Mucosa of rectum (tissue), 2 donors: ENCODE measurements around the gene SYNPO2.

Source experiments
- H3K27ac ChIP-seq, 2 donors: one replicate each; pipeline ENCODE4 v1.7.0; 2013; ENCODE audit warnings: inconsistent platforms in 2 of 2, low read depth in 2 of 2, low read length in 2 of 2
- H3K27me3 ChIP-seq, 2 donors: one replicate each; pipeline ENCODE4 v1.7.0; 2013; ENCODE audit warnings: low read length in 2 of 2; ENCODE audit not compliant: control insufficient read depth in 2 of 2, insufficient read depth in 2 of 2
- H3K36me3 ChIP-seq, 2 donors: one replicate each; pipeline ENCODE4 v1.7.0; 2013; ENCODE audit warnings: low read length in 2 of 2; ENCODE audit not compliant: control insufficient read depth in 2 of 2, insufficient read depth in 2 of 2
- H3K4me1 ChIP-seq, 2 donors: one replicate each; pipeline ENCODE4 v1.7.0; 2013; ENCODE audit warnings: low read length in 2 of 2, mild to moderate bottlenecking in 1 of 2; ENCODE audit not compliant: control insufficient read depth in 2 of 2, insufficient read depth in 2 of 2
- H3K4me3 ChIP-seq, 2 donors: one replicate each; pipeline ENCODE4 v1.7.0; 2013; ENCODE audit warnings: low read length in 2 of 2
- H3K9ac ChIP-seq, 2 donors: one replicate each; pipeline ENCODE4 v1.7.0; 2013; ENCODE audit warnings: low read length in 2 of 2, low read depth in 1 of 2, mild to moderate bottlenecking in 1 of 2
- H3K9me3 ChIP-seq, 2 donors: one replicate each; pipeline ENCODE4 v1.7.0; 2013; ENCODE audit warnings: low read length in 2 of 2; ENCODE audit not compliant: control insufficient read depth in 2 of 2
- donor health status: healthy.
- donor health status: Normal muscosa, but diverticular disease.

The SYNPO2 gene

GRCh38 chr4:118905566-118905965 lies 16.9 kb downstream of the SYNPO2 start:
- H3K4me3 ChIP-seq, result no peak overlapping the region
- no peaks in the 10 kb centered on the region for H3K4me1 ChIP-seq
- H3K36me3 ChIP-seq, result no peaks in the 10 kb centered on the region
- H3K9ac ChIP-seq, result no peak overlapping the region
- no peak overlapping the region for H3K27ac ChIP-seq
- no peaks in the 10 kb centered on the region for H3K9me3 ChIP-seq
- no peaks in the 10 kb centered on the region for H3K27me3 ChIP-seq

GRCh38 chr4:118909173-118909956 lies 20.7 kb downstream of the SYNPO2 start:
- no peaks in the 10 kb centered on the region for H3K4me1 ChIP-seq
- no peaks in the 10 kb centered on the region for H3K36me3 ChIP-seq
- H3K27ac ChIP-seq, result peak overlapping the region in 1 of 2 donors; percentile 17
- no peak overlapping the region for H3K9ac ChIP-seq
- H3K27me3 ChIP-seq, result no peaks in the 10 kb centered on the region
- H3K4me3 ChIP-seq, result no peak overlapping the region
- no peaks in the 10 kb centered on the region for H3K9me3 ChIP-seq

GRCh38 chr4:118910221-118910620 lies 21.6 kb downstream of the SYNPO2 start:
- H3K36me3 ChIP-seq, result no peaks in the 10 kb centered on the region
- no peaks in the 10 kb centered on the region for H3K27me3 ChIP-seq
- peak overlapping the region in 1 of 2 donors; percentile 17 for H3K27ac ChIP-seq
- H3K9me3 ChIP-seq, result no peaks in the 10 kb centered on the region
- H3K4me1 ChIP-seq, result no peaks in the 10 kb centered on the region
- H3K4me3 ChIP-seq, result no peak overlapping the region
- no peak overlapping the region for H3K9ac ChIP-seq

- no peak overlapping the region for H3K4me3 ChIP-seq
- H3K36me3 ChIP-seq, result no peaks in the 10 kb centered on the region
- H3K27ac ChIP-seq, result no peak overlapping the region
- no peaks in the 10 kb centered on the region for H3K27me3 ChIP-seq
- no peaks in the 10 kb centered on the region for H3K9me3 ChIP-seq
- no peak overlapping the region for H3K9ac ChIP-seq
- H3K4me1 ChIP-seq, result no peaks in the 10 kb centered on the region
Measured at GRCh38 chr4:118911238-118911703, 22.6 kb downstream of the SYNPO2 start.

GRCh38 chr4:118915468-118915867 lies 26.8 kb downstream of the SYNPO2 start:
- no peak overlapping the region for H3K9ac ChIP-seq
- H3K36me3 ChIP-seq, result no peaks in the 10 kb centered on the region
- H3K27me3 ChIP-seq, result no peaks in the 10 kb centered on the region
- H3K4me3 ChIP-seq, result no peak overlapping the region
- no peaks in the 10 kb centered on the region for H3K9me3 ChIP-seq
- no peak overlapping the region for H3K27ac ChIP-seq
- no peaks in the 10 kb centered on the region for H3K4me1 ChIP-seq

- H3K4me1 ChIP-seq, result no peaks in the 10 kb centered on the region
Measured at GRCh38 chr4:118916691-118917289, 28.1 kb downstream of the SYNPO2 start.

GRCh38 chr4:118917582-118917981 lies 28.9 kb downstream of the SYNPO2 start:
- no peak overlapping the region for H3K27ac ChIP-seq
- H3K36me3 ChIP-seq, result no peaks in the 10 kb centered on the region
- H3K4me3 ChIP-seq, result no peak overlapping the region
- H3K4me1 ChIP-seq, result no peaks in the 10 kb centered on the region
- H3K9ac ChIP-seq, result no peak overlapping the region
- H3K9me3 ChIP-seq, result no peaks in the 10 kb centered on the region
- no peaks in the 10 kb centered on the region for H3K27me3 ChIP-seq

More at GRCh38 chr4:118916691-118917289, 28.1 kb downstream of the SYNPO2 start:
- H3K4me3 ChIP-seq, result no peak overlapping the region
- no peaks in the 10 kb centered on the region for H3K27me3 ChIP-seq
- peak overlapping the region in 1 of 2 donors; percentile 22 for H3K27ac ChIP-seq
- H3K36me3 ChIP-seq, result no peaks in the 10 kb centered on the region
- H3K9ac ChIP-seq, result no peak overlapping the region
- no peaks in the 10 kb centered on the region for H3K9me3 ChIP-seq

- Histone ChIP-seq H3K4me3 (no peak overlapping the region), H3K4me1 (no peaks in the 10 kb centered on the region), H3K36me3 (no peaks in the 10 kb centered on the region), H3K27ac (no peak overlapping the region), H3K27me3 (no peaks in the 10 kb centered on the region), H3K9me3 (no peaks in the 10 kb centered on the region), H3K9ac (no peak overlapping the region)
Measured at GRCh38 chr4:118918388-118918787, 29.7 kb downstream of the SYNPO2 start.

GRCh38 chr4:118920247-118920646 lies 31.6 kb downstream of the SYNPO2 start:
- H3K4me1 ChIP-seq, result no peaks in the 10 kb centered on the region
- H3K27me3 ChIP-seq, result no peaks in the 10 kb centered on the region
- no peak overlapping the region for H3K4me3 ChIP-seq
- no peaks in the 10 kb centered on the region for H3K9me3 ChIP-seq
- peak overlapping the region; percentile 40 to 51 for H3K27ac ChIP-seq
- H3K36me3 ChIP-seq, result no peaks in the 10 kb centered on the region
- H3K9ac ChIP-seq, result no peak overlapping the region

- Histone ChIP-seq H3K9ac (no peak overlapping the region), H3K36me3 (no peaks in the 10 kb centered on the region), H3K9me3 (no peaks in the 10 kb centered on the region), H3K27me3 (no peaks in the 10 kb centered on the region), H3K27ac (no peak overlapping the region), H3K4me3 (no peak overlapping the region), H3K4me1 (no peaks in the 10 kb centered on the region)
Measured at GRCh38 chr4:118921786-118922185, 33.1 kb downstream of the SYNPO2 start.
